Small intestine (tissue), 7 donors: ENCODE results near the gene ZNF484. TPM values are rescaled to one million over a fixed set of nuclear protein-coding genes. Genes with fewer than 3 reads are reported as not detected.
"Not testable (repeated sequence)": the region's sequence is repeated elsewhere in the genome, so short reads cannot be mapped to it uniquely, and the experiment has no call there.

ENCODE experiments used
- DNase-seq, 2 donors: peaks; one replicate each; pipeline versions ENCODE4 v3.0.0 to v3.0.0-alpha.2; 2013
- FAIRE-seq: peaks from 2 replicates; lab custom pipeline; 2012; peaks lifted over from hg19 to GRCh38; lab: Jason Lieb, UNC
- H3K27ac ChIP-seq, 3 donors: one replicate each; pipeline ENCODE4 v1.5.1; 2013; ENCODE audit warnings: low read length in 2 of 3, mild to moderate bottlenecking in 2 of 3, control low read depth in 1 of 3, inconsistent platforms in 1 of 3, low read depth in 1 of 3, moderate library complexity in 1 of 3
- H3K27me3 ChIP-seq, 3 donors: one replicate each; pipeline ENCODE4 v1.6.1; 2013; ENCODE audit warnings: low read length in 3 of 3, inconsistent platforms in 1 of 3; ENCODE audit not compliant: control insufficient read depth in 3 of 3, insufficient read depth in 3 of 3
- H3K36me3 ChIP-seq, 3 donors: one replicate each; pipeline ENCODE4 v1.6.1; 2013; ENCODE audit warnings: low read length in 3 of 3, inconsistent platforms in 1 of 3, low read depth in 1 of 3, mild to moderate bottlenecking in 1 of 3, moderate library complexity in 1 of 3; ENCODE audit not compliant: control insufficient read depth in 3 of 3, insufficient read depth in 2 of 3
- H3K4me1 ChIP-seq, 3 donors: one replicate each; pipeline ENCODE4 v1.6.1; 2013; ENCODE audit warnings: low read length in 2 of 3, inconsistent platforms in 1 of 3, low read depth in 1 of 3, mild to moderate bottlenecking in 1 of 3, moderate library complexity in 1 of 3; ENCODE audit not compliant: control insufficient read depth in 3 of 3, insufficient read depth in 2 of 3
- H3K4me3 ChIP-seq, 3 donors: one replicate each; pipeline ENCODE4 v1.5.1; 2013; ENCODE audit warnings: low read length in 3 of 3, control low read depth in 1 of 3, inconsistent platforms in 1 of 3, low read depth in 1 of 3, mild to moderate bottlenecking in 1 of 3, moderate library complexity in 1 of 3
- H3K9me3 ChIP-seq, 2 donors: one replicate each; pipeline ENCODE4 v1.6.1; 2013; ENCODE audit warnings: low read depth in 1 of 2, low read length in 1 of 2; ENCODE audit not compliant: control insufficient read depth in 2 of 2, insufficient read depth in 1 of 2
- WGBS, 3 donors: extraction: QIAGEN DNeasy Blood & Tissue Kit; methylation state at CpG; one replicate each; pipeline ENCODE4 v1.1.7; 2013; 5-methylcytosine and 5-hydroxymethylcytosine counted together
- polyA plus RNA-seq, 4 donors: library from polyadenylated mRNA; stranded (reverse) in 3 of 4; unstranded in 1 of 4; fragments of 200-250 nt in 3 of 4; fragments of 120-200 nt in 1 of 4; gene quantifications; one replicate each; pipeline versions ENCODE4 v1.2.1 to v1.2.3, GENCODE V29; 2013
- donor health status: healthy with polysubstance abuse.
- donor health status: control.
- donor health status: control.
- donor health status: Bipolar disorder and iron deficiency.
- donor health status: healthy.

ZNF484 gene
- polyA plus RNA-seq, 4 donors: 1.1 to 6.4 (median 1.4) TPM

DNA sequence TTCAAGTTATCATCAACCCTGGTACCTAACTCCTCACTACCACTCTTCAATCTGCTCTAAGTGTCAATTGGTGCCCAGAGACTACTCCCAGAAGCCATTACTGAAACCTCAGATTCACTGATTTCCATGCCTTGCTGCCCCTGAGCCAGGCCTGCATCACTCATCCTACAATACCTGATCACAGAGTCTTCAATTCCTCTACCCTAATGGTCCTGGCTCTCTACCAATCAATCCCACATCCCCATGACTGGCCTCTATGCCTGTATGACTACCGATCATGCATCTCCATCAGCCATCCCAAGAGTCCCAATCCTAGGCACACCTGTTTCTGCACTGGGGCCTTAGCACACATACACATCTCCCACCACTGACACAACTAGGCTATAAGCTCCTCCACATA, 2.5 kb downstream of the ZNF484 start:
- WGBS, 3 donors: 70 to 89% (median 77%) methylated on average over 1 of the region's 1 CpG

GRCh38 chr9:92870289-92870688, 7.5 kb downstream of the ZNF484 start:
- no peaks in the 10 kb centered on the region for H3K4me1 ChIP-seq
- peaks cover 0 to 23% (median 3%) of the 10 kb centered on the region in 3 donors for H3K36me3 ChIP-seq
- no peak overlapping the region for H3K27ac ChIP-seq
- FAIRE-seq (no peak), DNase-seq (no peak)
- no peaks in the 10 kb centered on the region for H3K27me3 ChIP-seq
- H3K9me3 ChIP-seq: peaks cover 0 to 4% of the 10 kb centered on the region in 2 donors
- no peak overlapping the region for H3K4me3 ChIP-seq
- WGBS, 3 donors: 96 to 100% (median 100%) methylated on average over 2 of the region's 2 CpGs

More for the DNA sequence above, 2.5 kb downstream of the ZNF484 start:
- Histone ChIP-seq H3K9me3 (no peaks in the 10 kb centered on the region), H3K27me3 (no peaks in the 10 kb centered on the region), H3K4me3 (no peak overlapping the region), H3K4me1 (no peaks in the 10 kb centered on the region), H3K27ac (no peak overlapping the region), H3K36me3 (peaks cover 0 to 7% (median 0%) of the 10 kb centered on the region in 3 donors)
- no peak for FAIRE-seq
- no peak for DNase-seq

DNA sequence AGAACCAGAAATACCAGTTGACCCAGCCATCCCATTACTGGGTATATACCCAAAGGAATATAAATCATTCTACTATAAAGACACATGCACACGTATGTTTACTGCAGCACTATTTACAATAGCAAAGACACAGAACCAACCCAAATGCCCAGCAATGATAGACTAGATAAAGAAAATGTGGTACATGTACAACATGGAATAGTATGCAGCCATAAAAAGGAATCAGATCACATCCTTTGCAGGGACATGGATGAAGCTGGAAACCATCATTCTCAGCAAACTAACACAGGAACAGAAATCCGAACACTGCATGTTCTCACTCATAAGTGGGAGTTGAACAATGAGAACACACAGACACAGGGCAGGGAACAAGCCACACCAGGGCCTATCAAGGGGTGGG, 11.2 kb downstream of the ZNF484 start:
- not testable (repeated sequence) for H3K4me1 ChIP-seq, FAIRE-seq
- 96 to 100% (median 96%) methylated on average over 2 of the region's 2 CpGs for WGBS, 3 donors

GRCh38 chr9:92864152-92864551, 13.7 kb downstream of the ZNF484 start:
- peaks cover 3 to 20% (median 3%) of the 10 kb centered on the region in 3 donors for H3K36me3 ChIP-seq
- no peak for FAIRE-seq
- 86 to 92% (median 89%) methylated on average over 5 of the region's 5 CpGs for WGBS, 3 donors
- no peak overlapping the region for H3K27ac ChIP-seq
- no peaks in the 10 kb centered on the region for H3K27me3 ChIP-seq
- H3K4me1 ChIP-seq: no peaks in the 10 kb centered on the region
- DNase-seq: no peak
- peaks cover 0 to 14% of the 10 kb centered on the region in 2 donors for H3K9me3 ChIP-seq
- no peak overlapping the region for H3K4me3 ChIP-seq

More for the DNA sequence above, 11.2 kb downstream of the ZNF484 start:
- H3K27ac ChIP-seq, H3K4me3 ChIP-seq, DNase-seq, H3K27me3 ChIP-seq, H3K9me3 ChIP-seq: not testable (repeated sequence)
- H3K36me3 ChIP-seq: peaks cover 0 to 22% (median 3%) of the 10 kb centered on the region in 3 donors

- peaks cover 2 to 16% (median 11%) of the 10 kb centered on the region in 3 donors for H3K36me3 ChIP-seq
- no peak overlapping the region for H3K4me3 ChIP-seq
- no peaks in the 10 kb centered on the region for H3K27me3 ChIP-seq
- no peaks in the 10 kb centered on the region for H3K4me1 ChIP-seq
- no peak for FAIRE-seq
- DNase-seq: no peak
- H3K27ac ChIP-seq: no peak overlapping the region
- WGBS, 3 donors: 91 to 96% (median 95%) methylated on average over 1 of the region's 1 CpG
- peaks cover 0 to 10% of the 10 kb centered on the region in 2 donors for H3K9me3 ChIP-seq
Measured at GRCh38 chr9:92860867-92861266, 17.0 kb downstream of the ZNF484 start.

GRCh38 chr9:92857236-92857635, 20.6 kb downstream of the ZNF484 start:
- H3K4me1 ChIP-seq: no peaks in the 10 kb centered on the region
- H3K4me3 ChIP-seq: no peak overlapping the region
- no peak overlapping the region for H3K27ac ChIP-seq
- peaks cover 9 to 26% (median 22%) of the 10 kb centered on the region in 3 donors for H3K36me3 ChIP-seq
- peaks cover 0 to 10% of the 10 kb centered on the region in 2 donors for H3K9me3 ChIP-seq
- FAIRE-seq (no peak), DNase-seq (no peak)
- H3K27me3 ChIP-seq: no peaks in the 10 kb centered on the region

DNA sequence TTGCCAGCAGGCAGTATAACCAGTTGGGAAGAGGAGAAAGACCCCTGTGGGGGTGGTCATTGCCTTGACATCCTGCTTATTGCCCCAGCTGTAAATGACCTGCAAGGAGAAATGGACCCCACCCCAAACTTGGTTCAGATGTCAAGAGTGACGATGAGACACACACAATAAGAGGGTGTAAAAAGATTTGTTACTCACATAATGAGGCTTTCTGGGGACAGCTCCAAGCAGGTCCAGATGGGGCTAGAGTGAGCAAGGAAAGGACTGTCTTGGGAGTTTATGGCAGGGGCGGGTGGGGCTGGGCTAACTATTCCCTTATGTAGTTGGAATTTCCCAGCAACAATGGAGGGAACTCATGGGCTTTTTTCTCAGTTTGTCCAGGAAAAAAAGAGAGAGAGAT, 24.1 kb downstream of the ZNF484 start:
- no peak for FAIRE-seq
- peaks cover 9 to 36% (median 35%) of the 10 kb centered on the region in 3 donors for H3K36me3 ChIP-seq
- 69 to 97% (median 92%) methylated on average over 2 of the region's 2 CpGs for WGBS, 3 donors

DNA sequence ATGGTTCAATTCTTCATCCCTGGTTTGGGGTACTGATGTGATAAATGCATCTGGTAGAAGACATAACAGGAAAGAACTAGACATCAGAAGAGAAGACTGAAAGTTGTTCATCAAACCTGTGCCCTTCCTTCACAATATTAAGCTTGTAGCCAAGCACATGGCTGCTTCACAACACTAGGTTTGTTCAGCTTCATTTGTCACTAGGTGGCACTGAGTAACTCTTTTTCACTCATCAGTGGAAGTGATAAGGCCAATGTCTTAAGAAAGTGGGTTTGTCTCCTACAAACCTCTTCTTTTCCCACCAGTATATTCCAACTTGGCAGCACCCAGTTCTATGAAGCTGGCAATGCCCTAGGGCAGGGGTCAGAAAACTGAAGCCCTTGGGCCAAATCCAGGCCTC, 26.9 kb downstream of the ZNF484 start:
- H3K4me1 ChIP-seq: no peaks in the 10 kb centered on the region
- H3K9me3 ChIP-seq: peaks cover 0 to 30% of the 10 kb centered on the region in 2 donors
- DNase-seq (no peak), FAIRE-seq (no peak)
- H3K27ac ChIP-seq: no peak overlapping the region
- no peaks in the 10 kb centered on the region for H3K27me3 ChIP-seq
- H3K36me3 ChIP-seq: peaks cover 14 to 42% (median 35%) of the 10 kb centered on the region in 3 donors
- H3K4me3 ChIP-seq: no peak overlapping the region

More for the DNA sequence above, 24.1 kb downstream of the ZNF484 start:
- DNase-seq: no peak
- H3K9me3 ChIP-seq: peaks cover 0 to 14% of the 10 kb centered on the region in 2 donors
- no peak overlapping the region for H3K27ac ChIP-seq
- no peak overlapping the region for H3K4me3 ChIP-seq
- H3K4me1 ChIP-seq: no peaks in the 10 kb centered on the region
- H3K27me3 ChIP-seq: no peaks in the 10 kb centered on the region

DNA sequence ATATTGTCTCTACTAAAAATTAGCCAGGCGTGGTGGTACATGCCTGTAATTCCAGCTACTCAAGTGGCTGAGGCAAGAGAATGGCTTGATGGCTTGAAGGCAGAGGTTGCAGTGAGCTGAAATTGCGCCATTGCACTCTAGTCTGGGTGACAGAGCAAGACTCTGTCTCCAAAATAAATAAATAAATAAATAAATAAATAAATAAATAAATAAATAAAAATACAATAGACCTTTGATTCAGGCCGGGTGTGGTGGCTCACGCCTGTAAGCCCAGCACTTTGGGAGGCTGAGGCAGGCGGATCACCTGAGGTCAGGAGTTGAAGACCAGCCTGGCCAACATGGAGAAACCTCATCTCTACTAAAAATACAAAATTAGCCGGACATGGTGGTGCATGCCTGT, 29.1 kb downstream of the ZNF484 start:
- Histone ChIP-seq H3K9me3 (peaks cover 0 to 33% of the 10 kb centered on the region in 2 donors), H3K36me3 (peaks cover 7 to 32% (median 31%) of the 10 kb centered on the region in 3 donors)
- WGBS, 3 donors: 88 to 94% (median 94%) methylated on average over 6 of the region's 6 CpGs
- not testable (repeated sequence) for H3K27ac ChIP-seq, DNase-seq, H3K4me1 ChIP-seq, H3K27me3 ChIP-seq, FAIRE-seq, H3K4me3 ChIP-seq
